Measurements from ENCODE around the gene CHCHD6. TPM values are rescaled to one million over a fixed set of nuclear protein-coding genes. Genes with fewer than 3 reads are reported as not detected.

CHCHD6 gene
- polyA plus RNA-seq, 1 donor from 2014 or later, result 102 TPM

- no peak for TF ChIP-seq REST (IDR thresholded peaks at IDR 0.05; ENCODE audit: borderline replicate concordance)
- no peak for TF ChIP-seq SMC3 (conservative IDR thresholded peaks at IDR 0.05; ENCODE audit: poor library complexity)
- no peak for TF ChIP-seq EP300 (conservative IDR thresholded peaks at IDR 0.05; ENCODE audit: poor library complexity, severe bottlenecking)
- no peak for TF ChIP-seq RAD21 (conservative IDR thresholded peaks at IDR 0.05)
- TF ChIP-seq CTCF (IDR thresholded peaks at IDR 0.05; ENCODE audit: poor library complexity, severe bottlenecking), result no peak
- no peak for TF ChIP-seq EZH2 (IDR thresholded peaks at IDR 0.05; ENCODE audit: borderline replicate concordance, insufficient read depth, low read length, poor library complexity, severe bottlenecking)
- TF ChIP-seq TAF1 (IDR thresholded peaks at IDR 0.05; ENCODE audit: low read depth), result no peak
- TF ChIP-seq POLR2AphosphoS5 (IDR thresholded peaks at IDR 0.05), result no peak
- TF ChIP-seq MXI1 (conservative IDR thresholded peaks at IDR 0.05; ENCODE audit: poor library complexity, severe bottlenecking), result no peak
- H3K79me2 ChIP-seq (replicated peaks; ENCODE audit: insufficient read depth, low read length), result no peaks in the 10 kb centered on the region
- no peaks in the 10 kb centered on the region for H3F3A ChIP-seq (ENCODE audit: insufficient read depth, low read length, poor library complexity, severe bottlenecking)
- no peaks in the 10 kb centered on the region for H3K9me3 ChIP-seq (ENCODE audit: low read length)
- H3K27ac ChIP-seq (ENCODE audit: low read length), result no peak overlapping the region
- no peak overlapping the region for H2AFZ ChIP-seq (ENCODE audit: low read depth, low read length)
- no peaks in the 10 kb centered on the region for H4K20me1 ChIP-seq (ENCODE audit: insufficient read depth)
- H3K4me2 ChIP-seq (ENCODE audit: low read length), result no peak overlapping the region
- no peaks in the 10 kb centered on the region for H3K27me3 ChIP-seq (ENCODE audit: insufficient read depth, low read depth, low read length)
- H3K4me3 ChIP-seq (ENCODE audit: low read length), result no peak overlapping the region
- H3K36me3 ChIP-seq (ENCODE audit: insufficient read depth, low read length), result no peaks in the 10 kb centered on the region
- no peaks in the 10 kb centered on the region for H3K9me2 ChIP-seq (ENCODE audit: insufficient read depth, low read length)
- no peak overlapping the region for H3K9ac ChIP-seq (ENCODE audit: low read length)
These were observed 252.3 kb downstream of the CHCHD6 start for GRCh38 chr3:126956361-126956760.

- Histone ChIP-seq H3F3A (ENCODE audit: insufficient read depth, low read length, poor library complexity, severe bottlenecking) (no peaks in the 10 kb centered on the region), H3K9ac (ENCODE audit: low read length) (no peak overlapping the region), H3K4me3 (ENCODE audit: low read length) (no peak overlapping the region), H3K27me3 (ENCODE audit: insufficient read depth, low read depth, low read length) (no peaks in the 10 kb centered on the region), H3K9me2 (ENCODE audit: insufficient read depth, low read length) (no peaks in the 10 kb centered on the region), H3K36me3 (ENCODE audit: insufficient read depth, low read length) (no peaks in the 10 kb centered on the region), H2AFZ (ENCODE audit: low read depth, low read length) (no peak overlapping the region), H3K9me3 (ENCODE audit: low read length) (no peaks in the 10 kb centered on the region), H3K27ac (ENCODE audit: low read length) (no peak overlapping the region), H3K4me2 (ENCODE audit: low read length) (no peak overlapping the region), H3K79me2 (replicated peaks; ENCODE audit: insufficient read depth, low read length) (no peaks in the 10 kb centered on the region), H4K20me1 (ENCODE audit: insufficient read depth) (no peaks in the 10 kb centered on the region)
- TF ChIP-seq RAD21 (conservative IDR thresholded peaks at IDR 0.05) (no peak), MXI1 (conservative IDR thresholded peaks at IDR 0.05; ENCODE audit: poor library complexity, severe bottlenecking) (no peak), REST (IDR thresholded peaks at IDR 0.05; ENCODE audit: borderline replicate concordance) (no peak), TAF1 (IDR thresholded peaks at IDR 0.05; ENCODE audit: low read depth) (no peak), EZH2 (IDR thresholded peaks at IDR 0.05; ENCODE audit: borderline replicate concordance, insufficient read depth, low read length, poor library complexity, severe bottlenecking) (no peak), EP300 (conservative IDR thresholded peaks at IDR 0.05; ENCODE audit: poor library complexity, severe bottlenecking) (no peak), CTCF (IDR thresholded peaks at IDR 0.05; ENCODE audit: poor library complexity, severe bottlenecking) (no peak), POLR2AphosphoS5 (IDR thresholded peaks at IDR 0.05) (no peak), SMC3 (conservative IDR thresholded peaks at IDR 0.05; ENCODE audit: poor library complexity) (no peak)
These were observed 253.0 kb downstream of the CHCHD6 start for GRCh38 chr3:126956866-126957650.

Data from neural cell (in vitro differentiated cells).